Measurements from ENCODE around the gene PGGHG. TPM values are rescaled to one million over a fixed set of nuclear protein-coding genes. Genes with fewer than 3 reads are reported as not detected.

PGGHG gene
- polyA plus RNA-seq, 1 donor from 2014 or later = 2.1 TPM

- no peaks in the 10 kb centered on the region for H4K20me1 ChIP-seq (ENCODE audit: insufficient read depth)
- no peaks in the 10 kb centered on the region for H3K79me2 ChIP-seq (replicated peaks; ENCODE audit: insufficient read depth, low read length)
Measured at GRCh38 chr11:340539-341512, 51.9 kb downstream of the PGGHG start.

More at GRCh38 chr11:340539-341512, 51.9 kb downstream of the PGGHG start:
- Histone ChIP-seq H3K36me3 (ENCODE audit: insufficient read depth, low read length) (no peaks in the 10 kb centered on the region), H3K9ac (ENCODE audit: low read length) (no peak overlapping the region), H3K9me3 (ENCODE audit: low read length) (no peaks in the 10 kb centered on the region), H3K4me3 (ENCODE audit: low read length) (no peak overlapping the region), H3K27ac (ENCODE audit: low read length) (no peak overlapping the region), H3K27me3 (ENCODE audit: insufficient read depth, low read depth, low read length) (no peaks in the 10 kb centered on the region), H3K9me2 (ENCODE audit: insufficient read depth, low read length) (no peaks in the 10 kb centered on the region), H3K4me2 (ENCODE audit: low read length) (no peak overlapping the region), H3F3A (ENCODE audit: insufficient read depth, low read length, poor library complexity, severe bottlenecking) (no peaks in the 10 kb centered on the region), H2AFZ (ENCODE audit: low read depth, low read length) (no peak overlapping the region)
- TF ChIP-seq MXI1 (conservative IDR thresholded peaks at IDR 0.05; ENCODE audit: poor library complexity, severe bottlenecking) (no peak), EP300 (conservative IDR thresholded peaks at IDR 0.05; ENCODE audit: poor library complexity, severe bottlenecking) (no peak), POLR2AphosphoS5 (IDR thresholded peaks at IDR 0.05) (no peak), SMC3 (conservative IDR thresholded peaks at IDR 0.05; ENCODE audit: poor library complexity) (no peak), TAF1 (IDR thresholded peaks at IDR 0.05; ENCODE audit: low read depth) (no peak), REST (IDR thresholded peaks at IDR 0.05; ENCODE audit: borderline replicate concordance) (no peak), EZH2 (IDR thresholded peaks at IDR 0.05; ENCODE audit: borderline replicate concordance, insufficient read depth, low read length, poor library complexity, severe bottlenecking) (no peak), RAD21 (conservative IDR thresholded peaks at IDR 0.05) (no peak), CTCF (IDR thresholded peaks at IDR 0.05; ENCODE audit: poor library complexity, severe bottlenecking) (no peak)

All from neural cell (in vitro differentiated cells).